ENCODE measurements around the gene ZC3H6.

DNA sequence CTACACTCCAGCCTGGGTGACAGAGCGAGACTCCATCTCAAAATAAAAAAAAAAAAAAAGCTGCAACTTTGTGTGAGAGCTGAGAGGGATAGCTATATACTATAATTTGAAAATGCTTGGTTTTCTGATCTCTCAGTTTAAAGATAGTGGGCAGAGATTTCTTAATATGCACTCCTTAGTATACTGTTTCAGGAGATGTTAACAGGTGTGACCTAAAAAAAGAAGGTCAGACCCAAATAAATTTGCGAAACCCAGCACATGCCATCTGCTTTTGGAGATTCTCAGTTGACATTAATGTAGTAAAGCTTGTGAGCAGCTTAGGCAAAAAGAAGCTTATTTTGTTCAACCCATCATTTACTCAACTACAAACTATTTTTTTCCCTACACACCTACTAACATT, 37.4 kb downstream of the ZC3H6 start:
- TF ChIP-seq, protein P1, sequence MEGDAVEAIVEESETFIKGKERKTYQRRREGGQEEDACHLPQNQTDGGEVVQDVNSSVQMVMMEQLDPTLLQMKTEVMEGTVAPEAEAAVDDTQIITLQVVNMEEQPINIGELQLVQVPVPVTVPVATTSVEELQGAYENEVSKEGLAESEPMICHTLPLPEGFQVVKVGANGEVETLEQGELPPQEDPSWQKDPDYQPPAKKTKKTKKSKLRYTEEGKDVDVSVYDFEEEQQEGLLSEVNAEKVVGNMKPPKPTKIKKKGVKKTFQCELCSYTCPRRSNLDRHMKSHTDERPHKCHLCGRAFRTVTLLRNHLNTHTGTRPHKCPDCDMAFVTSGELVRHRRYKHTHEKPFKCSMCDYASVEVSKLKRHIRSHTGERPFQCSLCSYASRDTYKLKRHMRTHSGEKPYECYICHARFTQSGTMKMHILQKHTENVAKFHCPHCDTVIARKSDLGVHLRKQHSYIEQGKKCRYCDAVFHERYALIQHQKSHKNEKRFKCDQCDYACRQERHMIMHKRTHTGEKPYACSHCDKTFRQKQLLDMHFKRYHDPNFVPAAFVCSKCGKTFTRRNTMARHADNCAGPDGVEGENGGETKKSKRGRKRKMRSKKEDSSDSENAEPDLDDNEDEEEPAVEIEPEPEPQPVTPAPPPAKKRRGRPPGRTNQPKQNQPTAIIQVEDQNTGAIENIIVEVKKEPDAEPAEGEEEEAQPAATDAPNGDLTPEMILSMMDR (IDR thresholded peaks at IDR 0.05) = no peak
- no peak for TF ChIP-seq ZFX (IDR thresholded peaks at IDR 0.05; ENCODE audit: borderline replicate concordance)

Data from 22Rv1 (cell line).